A673 (cell line): Measurements from ENCODE around the gene RAB3B.

Source experiments
- CTCF ChIP-seq: fragments of 300-800, 200-600 bp; sonication (generic); conservative IDR thresholded peaks from 2 replicates; pipeline ENCODE4 v1.5.1; 2017; ENCODE audit warnings: low read depth, mild to moderate bottlenecking, antibody characterized with exemption, low read length, moderate library complexity, mixed read lengths
- EZH2 ChIP-seq: fragments of 200-600 bp; sonication (generic); IDR thresholded peaks from 2 replicates; pipeline ENCODE4 v1.6.1; 2017; ENCODE audit warnings: borderline replicate concordance, low read depth, mild to moderate bottlenecking, mixed read lengths, antibody characterized with exemption, low read length; ENCODE audit not compliant: poor library complexity, severe bottlenecking

GRCh38 chr1:51948491-51948915 is 42.0 kb downstream of the RAB3B start:
- TF ChIP-seq CTCF (no peak), EZH2 (no peak)
